ENCODE results near the gene XRCC1.
"Not testable (repeated sequence)": the region's sequence is repeated elsewhere in the genome, so short reads cannot be mapped to it uniquely, and the experiment has no call there.

Gene XRCC1

GRCh38 chr19:43591904-43592772 is 16.8 kb upstream of the XRCC1 start:
- no peak overlapping the region for H3K27ac ChIP-seq (ENCODE audit: low read length)
- no peak overlapping the region for H3K4me3 ChIP-seq (ENCODE audit: low read length in 2 of 2)
- no peaks in the 10 kb centered on the region for H3K9me3 ChIP-seq (ENCODE audit: control insufficient read depth in 2 of 2, low read length in 2 of 2)
- peaks cover 33% of the 10 kb centered on the region for H3K4me1 ChIP-seq (ENCODE audit: control insufficient read depth, insufficient read depth, low read length)
- no peaks in the 10 kb centered on the region for H3K27me3 ChIP-seq (ENCODE audit: control insufficient read depth in 1 of 2, insufficient read depth in 2 of 2, low read length in 2 of 2)
- H3K36me3 ChIP-seq (ENCODE audit: control insufficient read depth in 2 of 2, insufficient read depth in 2 of 2, low read length in 2 of 2) = peaks cover 22 to 26% of the 10 kb centered on the region in 2 donors
- H3K9ac ChIP-seq (ENCODE audit: low read length in 2 of 2) = no peak overlapping the region

- Histone ChIP-seq H3K36me3 (ENCODE audit: control insufficient read depth in 2 of 2, insufficient read depth in 2 of 2, low read length in 2 of 2) (peaks cover 28 to 31% of the 10 kb centered on the region in 2 donors), H3K4me1 (ENCODE audit: control insufficient read depth, insufficient read depth, low read length) (peaks cover 15% of the 10 kb centered on the region), H3K4me3 (ENCODE audit: low read length in 2 of 2) (no peak overlapping the region), H3K27me3 (ENCODE audit: control insufficient read depth in 1 of 2, insufficient read depth in 2 of 2, low read length in 2 of 2) (no peaks in the 10 kb centered on the region), H3K9ac (ENCODE audit: low read length in 2 of 2) (no peak overlapping the region), H3K27ac (ENCODE audit: low read length) (no peak overlapping the region), H3K9me3 (ENCODE audit: control insufficient read depth in 2 of 2, low read length in 2 of 2) (no peaks in the 10 kb centered on the region)
These were observed 14.4 kb upstream of the XRCC1 start for GRCh38 chr19:43589678-43590077.

GRCh38 chr19:43589277-43589676 is 13.9 kb upstream of the XRCC1 start:
- peaks cover 28 to 31% of the 10 kb centered on the region in 2 donors for H3K36me3 ChIP-seq (ENCODE audit: control insufficient read depth in 2 of 2, insufficient read depth in 2 of 2, low read length in 2 of 2)
- H3K4me3 ChIP-seq (ENCODE audit: low read length in 2 of 2) = no peak overlapping the region
- no peak overlapping the region for H3K9ac ChIP-seq (ENCODE audit: low read length in 2 of 2)
- H3K9me3 ChIP-seq (ENCODE audit: control insufficient read depth in 2 of 2, low read length in 2 of 2) = no peaks in the 10 kb centered on the region
- H3K4me1 ChIP-seq (ENCODE audit: control insufficient read depth, insufficient read depth, low read length) = peaks cover 11% of the 10 kb centered on the region
- no peaks in the 10 kb centered on the region for H3K27me3 ChIP-seq (ENCODE audit: control insufficient read depth in 1 of 2, insufficient read depth in 2 of 2, low read length in 2 of 2)
- no peak overlapping the region for H3K27ac ChIP-seq (ENCODE audit: low read length)

- not testable (repeated sequence) for H3K27me3 ChIP-seq (ENCODE audit: control insufficient read depth in 1 of 2, insufficient read depth in 2 of 2, low read length in 2 of 2); H3K9me3 ChIP-seq (ENCODE audit: control insufficient read depth in 2 of 2, low read length in 2 of 2); H3K27ac ChIP-seq (ENCODE audit: low read length); H3K4me3 ChIP-seq (ENCODE audit: low read length in 2 of 2); H3K4me1 ChIP-seq (ENCODE audit: control insufficient read depth, insufficient read depth, low read length); H3K9ac ChIP-seq (ENCODE audit: low read length in 2 of 2)
- peaks cover 17 to 18% of the 10 kb centered on the region in 2 donors for H3K36me3 ChIP-seq (ENCODE audit: control insufficient read depth in 2 of 2, insufficient read depth in 2 of 2, low read length in 2 of 2)
These were observed 11.7 kb upstream of the XRCC1 start for GRCh38 chr19:43587029-43587428.

GRCh38 chr19:43586346-43586745 is 11.0 kb upstream of the XRCC1 start:
- H3K4me1 ChIP-seq (ENCODE audit: control insufficient read depth, insufficient read depth, low read length) = peaks cover 6% of the 10 kb centered on the region
- no peak overlapping the region for H3K27ac ChIP-seq (ENCODE audit: low read length)
- H3K9me3 ChIP-seq (ENCODE audit: control insufficient read depth in 2 of 2, low read length in 2 of 2) = no peaks in the 10 kb centered on the region
- H3K4me3 ChIP-seq (ENCODE audit: low read length in 2 of 2) = no peak overlapping the region
- H3K9ac ChIP-seq (ENCODE audit: low read length in 2 of 2) = no peak overlapping the region
- no peaks in the 10 kb centered on the region for H3K27me3 ChIP-seq (ENCODE audit: control insufficient read depth in 1 of 2, insufficient read depth in 2 of 2, low read length in 2 of 2)
- peaks cover 17% of the 10 kb centered on the region in 2 donors for H3K36me3 ChIP-seq (ENCODE audit: control insufficient read depth in 2 of 2, insufficient read depth in 2 of 2, low read length in 2 of 2)

- peaks cover 15% of the 10 kb centered on the region for H3K4me1 ChIP-seq (ENCODE audit: control insufficient read depth, insufficient read depth, low read length)
- H3K9ac ChIP-seq (ENCODE audit: low read length in 2 of 2) = no peak overlapping the region
- H3K27me3 ChIP-seq (ENCODE audit: control insufficient read depth in 1 of 2, insufficient read depth in 2 of 2, low read length in 2 of 2) = no peaks in the 10 kb centered on the region
- peaks cover 5 to 10% of the 10 kb centered on the region in 2 donors for H3K36me3 ChIP-seq (ENCODE audit: control insufficient read depth in 2 of 2, insufficient read depth in 2 of 2, low read length in 2 of 2)
- no peaks in the 10 kb centered on the region for H3K9me3 ChIP-seq (ENCODE audit: control insufficient read depth in 2 of 2, low read length in 2 of 2)
- H3K27ac ChIP-seq (ENCODE audit: low read length) = no peak overlapping the region
- no peak overlapping the region for H3K4me3 ChIP-seq (ENCODE audit: low read length in 2 of 2)
These were observed 9.2 kb upstream of the XRCC1 start for GRCh38 chr19:43584484-43584883.

GRCh38 chr19:43582495-43582894 is 7.2 kb upstream of the XRCC1 start:
- Histone ChIP-seq H3K9ac (ENCODE audit: low read length in 2 of 2) (no peak overlapping the region), H3K4me1 (ENCODE audit: control insufficient read depth, insufficient read depth, low read length) (peaks cover 15% of the 10 kb centered on the region), H3K27ac (ENCODE audit: low read length) (peak overlapping the region; percentile 18), H3K4me3 (ENCODE audit: low read length in 2 of 2) (no peak overlapping the region), H3K36me3 (ENCODE audit: control insufficient read depth in 2 of 2, insufficient read depth in 2 of 2, low read length in 2 of 2) (peaks cover 5 to 6% of the 10 kb centered on the region in 2 donors), H3K27me3 (ENCODE audit: control insufficient read depth in 1 of 2, insufficient read depth in 2 of 2, low read length in 2 of 2) (no peaks in the 10 kb centered on the region), H3K9me3 (ENCODE audit: control insufficient read depth in 2 of 2, low read length in 2 of 2) (no peaks in the 10 kb centered on the region)

GRCh38 chr19:43581467-43581866 is 6.1 kb upstream of the XRCC1 start:
- H3K9me3 ChIP-seq (ENCODE audit: control insufficient read depth in 2 of 2, low read length in 2 of 2) = no peaks in the 10 kb centered on the region
- H3K9ac ChIP-seq (ENCODE audit: low read length in 2 of 2) = peak overlapping the region; percentile 47 to 82
- no peaks in the 10 kb centered on the region for H3K27me3 ChIP-seq (ENCODE audit: control insufficient read depth in 1 of 2, insufficient read depth in 2 of 2, low read length in 2 of 2)
- H3K27ac ChIP-seq (ENCODE audit: low read length) = peak overlapping the region; percentile 41
- H3K4me3 ChIP-seq (ENCODE audit: low read length in 2 of 2) = peak overlapping the region; percentile 83 to 91
- peaks cover 3 to 5% of the 10 kb centered on the region in 2 donors for H3K36me3 ChIP-seq (ENCODE audit: control insufficient read depth in 2 of 2, insufficient read depth in 2 of 2, low read length in 2 of 2)
- H3K4me1 ChIP-seq (ENCODE audit: control insufficient read depth, insufficient read depth, low read length) = peaks cover 17% of the 10 kb centered on the region

GRCh38 chr19:43578787-43579186 is 3.5 kb upstream of the XRCC1 start:
- Histone ChIP-seq H3K9me3 (ENCODE audit: control insufficient read depth in 2 of 2, low read length in 2 of 2) (no peaks in the 10 kb centered on the region), H3K4me1 (ENCODE audit: control insufficient read depth, insufficient read depth, low read length) (peaks cover 29% of the 10 kb centered on the region)

GRCh38 chr19:43575955-43576878 is 890 bp upstream of the XRCC1 start:
- Histone ChIP-seq H3K9ac (ENCODE audit: low read length in 2 of 2) (peak overlapping the region in 1 of 2 donors; percentile 55), H3K27ac (ENCODE audit: low read length) (peak overlapping the region; percentile 37)

More at GRCh38 chr19:43578787-43579186, 3.5 kb upstream of the XRCC1 start:
- Histone ChIP-seq H3K9ac (ENCODE audit: low read length in 2 of 2) (no peak overlapping the region), H3K27ac (ENCODE audit: low read length) (no peak overlapping the region), H3K36me3 (ENCODE audit: control insufficient read depth in 2 of 2, insufficient read depth in 2 of 2, low read length in 2 of 2) (no peaks in the 10 kb centered on the region), H3K4me3 (ENCODE audit: low read length in 2 of 2) (no peak overlapping the region), H3K27me3 (ENCODE audit: control insufficient read depth in 1 of 2, insufficient read depth in 2 of 2, low read length in 2 of 2) (no peaks in the 10 kb centered on the region)

More at GRCh38 chr19:43575955-43576878, 890 bp upstream of the XRCC1 start:
- peaks cover 22% of the 10 kb centered on the region for H3K4me1 ChIP-seq (ENCODE audit: control insufficient read depth, insufficient read depth, low read length)
- H3K36me3 ChIP-seq (ENCODE audit: control insufficient read depth in 2 of 2, insufficient read depth in 2 of 2, low read length in 2 of 2) = no peaks in the 10 kb centered on the region
- no peaks in the 10 kb centered on the region for H3K27me3 ChIP-seq (ENCODE audit: control insufficient read depth in 1 of 2, insufficient read depth in 2 of 2, low read length in 2 of 2)
- peak overlapping the region; percentile 59 to 69 for H3K4me3 ChIP-seq (ENCODE audit: low read length in 2 of 2)
- no peaks in the 10 kb centered on the region for H3K9me3 ChIP-seq (ENCODE audit: control insufficient read depth in 2 of 2, low read length in 2 of 2)
